A549 (cell line): ENCODE results near the gene RGS10. TPM values are rescaled to one million over a fixed set of nuclear protein-coding genes. Genes with fewer than 3 reads are reported as not detected.

Source experiments
- ATAC-seq, 2 experiments: fragments of 200-7000 bp in 1 of 2; fragments of >200 bp in 1 of 2; cut with Nextera tagmentation in 1 of 2; cut with Tn5 transposase in 1 of 2; 3 replicates each; pipeline versions ENCODE4 v1.8.0 to v1.9.1; 2018 to 2020; ENCODE audit warnings: mild to moderate bottlenecking in 1 of 2, moderate library complexity in 1 of 2
- CTCF ChIA-PET: fragments of 300-600 bp; sonication (Branson Sonifier 250); formaldehyde crosslinking; extraction: SDS; loops from one replicate; lab custom pipeline; 2021; ENCODE audit warnings: antibody characterized with exemption, inconsistent platforms; lab: Yijun Ruan, JAX
- POLR2A ChIA-PET: fragments of 350-600 bp; formaldehyde crosslinking; extraction: SDS; loops from one replicate; lab custom pipeline; 2021; ENCODE audit warnings: antibody characterized with exemption, inconsistent platforms; lab: Yijun Ruan, JAX
- DNase-seq, 2 experiments: peaks; one replicate each; pipeline versions ENCODE4 v3.0.0 to v3.0.0-alpha.2; 2011 to 2016; ENCODE audit warnings: low read depth in 1 of 2, low spot score in 1 of 2
- FAIRE-seq: peaks from 2 replicates; lab custom pipeline; 2011; peaks lifted over from hg19 to GRCh38; lab: Jason Lieb, UNC
- H3K27ac ChIP-seq, 2 experiments: fragments of >200 bp; sonication (Bioruptor Twin); formaldehyde crosslinking; 3 replicates each; pipeline ENCODE4 v1.5.1; 2016 to 2017
- H3K4me1 ChIP-seq: fragments of >200 bp; sonication (Bioruptor Twin); formaldehyde crosslinking; 3 replicates; pipeline ENCODE4 v1.6.1; 2016
- H3K4me2 ChIP-seq: fragments of >200 bp; sonication (Bioruptor Twin); formaldehyde crosslinking; 3 replicates; pipeline ENCODE4 v1.6.1; 2016
- H3K4me3 ChIP-seq: fragments of >200 bp; sonication (Bioruptor Twin); formaldehyde crosslinking; 3 replicates; pipeline ENCODE4 v1.5.1; 2016
- H3K9me3 ChIP-seq: fragments of >200 bp; sonication (Bioruptor Twin); formaldehyde crosslinking; 3 replicates; pipeline ENCODE4 v1.6.1; 2016
- ATOH8 ChIP-seq: fragments of 250-450 bp; sonication (Bioruptor Pico); IDR thresholded peaks from 2 replicates; pipeline ENCODE4 v1.5.0; 2020; ENCODE audit warnings: low read depth, mild to moderate bottlenecking, moderate library complexity
- CBX8 ChIP-seq: fragments of 200-600 bp; sonication (generic); IDR thresholded peaks from 2 replicates; pipeline ENCODE4 v1.6.1; 2016
- CEBPB ChIP-seq, 2 experiments: fragments of >200 bp in 1 of 2; sonication (Bioruptor Twin) in 1 of 2; formaldehyde crosslinking in 1 of 2; IDR thresholded peaks; 2 replicates each; pipeline ENCODE4 v1.6.1; 2012 to 2016
- CHD2 ChIP-seq: fragments of 150-350 bp; IDR thresholded peaks from 2 replicates; pipeline ENCODE4 v1.6.1; 2014; ENCODE audit warnings: low read length; ENCODE audit not compliant: partially characterized antibody
- CHD4 ChIP-seq: fragments of 200-600 bp; sonication (generic); IDR thresholded peaks from 2 replicates; pipeline ENCODE4 v1.6.1; 2016; ENCODE audit warnings: antibody characterized with exemption, mild to moderate bottlenecking, borderline replicate concordance
- E2F6 ChIP-seq: IDR thresholded peaks from 2 replicates; pipeline ENCODE4 v1.6.1; 2012; ENCODE audit warnings: low read depth, borderline replicate concordance
- EHMT2 ChIP-seq: fragments of 200-600 bp; sonication (generic); IDR thresholded peaks from 2 replicates; pipeline ENCODE4 v1.6.1; 2016; ENCODE audit warnings: antibody characterized with exemption, low read depth, mild to moderate bottlenecking, moderate library complexity
- ELK1 ChIP-seq: fragments of 150-350 bp; IDR thresholded peaks from 2 replicates; pipeline ENCODE4 v1.6.1; 2014; ENCODE audit warnings: low read depth, mild to moderate bottlenecking, low read length
- EP300 ChIP-seq, 2 experiments: fragments of >200 bp; sonication (Bioruptor Twin); formaldehyde crosslinking; IDR thresholded peaks; 2 replicates in 1 of 2; 3 replicates in 1 of 2; pipeline ENCODE4 v1.6.1; 2016 to 2017
- FOSL2 ChIP-seq, 2 experiments: fragments of 450-650 bp in 1 of 2; fragments of >200 bp in 1 of 2; sonication (Bioruptor Twin) in 1 of 2; formaldehyde crosslinking; IDR thresholded peaks; 2 replicates each; pipeline versions ENCODE4 v1.5.0 to v1.6.1; 2016 to 2020; ENCODE audit warnings: mild to moderate bottlenecking in 1 of 2, moderate library complexity in 1 of 2
- HDAC2 ChIP-seq: fragments of 200-600 bp; sonication (generic); IDR thresholded peaks from 2 replicates; pipeline ENCODE4 v1.6.1; 2016
- HMGXB4 ChIP-seq: fragments of 250-450 bp; sonication (Bioruptor Pico); IDR thresholded peaks from 2 replicates; pipeline ENCODE4 v1.5.0; 2021; ENCODE audit warnings: mild to moderate bottlenecking, moderate library complexity, borderline replicate concordance
- HOXB13 ChIP-seq: fragments of 250-450 bp; sonication (Bioruptor Pico); IDR thresholded peaks from 2 replicates; pipeline ENCODE4 v1.5.0; 2020; ENCODE audit warnings: low read depth, mild to moderate bottlenecking, moderate library complexity
- JUN ChIP-seq, 2 experiments: fragments of >200 bp; sonication (Bioruptor Twin); formaldehyde crosslinking; IDR thresholded peaks; 2 replicates in 1 of 2; 3 replicates in 1 of 2; pipeline ENCODE4 v1.6.1; 2016 to 2017
- JUNB ChIP-seq: fragments of >200 bp; sonication (Bioruptor Twin); formaldehyde crosslinking; IDR thresholded peaks from 2 replicates; pipeline ENCODE4 v1.6.1; 2016
- NFE2L2 ChIP-seq: fragments of 150-350 bp; conservative IDR thresholded peaks from 2 replicates; pipeline ENCODE4 v1.6.1; 2014; ENCODE audit warnings: low read length
- POLR2AphosphoS2 ChIP-seq: conservative IDR thresholded peaks from 2 replicates; pipeline ENCODE4 v1.6.1; 2012; ENCODE audit warnings: low read length, improper control_type of control experiment, inconsistent platforms
- RAD21 ChIP-seq, 2 experiments: fragments of >200 bp in 1 of 2; sonication (Bioruptor Twin) in 1 of 2; formaldehyde crosslinking in 1 of 2; IDR thresholded peaks in 1 of 2; conservative IDR thresholded peaks in 1 of 2; 2 replicates in 1 of 2; 3 replicates in 1 of 2; pipeline ENCODE4 v1.6.1; 2012 to 2018; ENCODE audit warnings: inconsistent platforms in 1 of 2
- RARB ChIP-seq: fragments of 250-450 bp; sonication (Bioruptor Pico); IDR thresholded peaks from 2 replicates; pipeline ENCODE4 v1.8.0; 2021; ENCODE audit warnings: mild to moderate bottlenecking, moderate library complexity
- SMC3 ChIP-seq: fragments of >200 bp; sonication (Bioruptor Twin); formaldehyde crosslinking; IDR thresholded peaks from 3 replicates; pipeline ENCODE4 v1.6.1; 2018; ENCODE audit warnings: inconsistent platforms
- USF2 ChIP-seq: fragments of 450-650 bp; IDR thresholded peaks from 2 replicates; pipeline ENCODE4 v1.6.1; 2014; ENCODE audit warnings: antibody characterized with exemption
- ZC3H11A ChIP-seq: fragments of 450-650 bp; IDR thresholded peaks from 2 replicates; pipeline ENCODE4 v1.6.1; 2014; ENCODE audit warnings: antibody characterized with exemption, mild to moderate bottlenecking
- ZFP36 ChIP-seq: fragments of 450-650 bp; IDR thresholded peaks from 2 replicates; pipeline ENCODE4 v1.6.1; 2014; ENCODE audit warnings: borderline replicate concordance; ENCODE audit not compliant: partially characterized antibody
- WGBS: methylation state at CpG from one replicate; pipeline ENCODE4 v1.1.6; 2017; ENCODE audit errors: missing lambda C conversion rate; 5-methylcytosine and 5-hydroxymethylcytosine counted together
- polyA plus RNA-seq, 4 experiments: library from polyadenylated mRNA; depleted of rRNA in 3 of 4; stranded (reverse); fragments of >200 nt; fragmentation: RNase III in 1 of 4; extraction: RNeasy Plus Mini Kit Qiagen cat#74134 plus additional on column Dnase treatment in 1 of 4; gene quantifications; 2 replicates in 3 of 4; 3 replicates in 1 of 4; pipeline ENCODE4 v1.2.3, GENCODE V29; 2011 to 2017

RGS10 gene
- polyA plus RNA-seq, 2 of the 4 experiments (the other 2 are of a cell fraction) = 39.7 to 46.4 TPM

- 86% methylated on average over 12 of the region's 12 CpGs for WGBS
- no peak overlapping the region for H3K27ac ChIP-seq
- H3K4me1 ChIP-seq = no peaks in the 10 kb centered on the region
- no peak overlapping the region for H3K4me2 ChIP-seq
- no peaks in the 10 kb centered on the region for H3K9me3 ChIP-seq
- CTCF ChIA-PET = no interaction called here
- ATAC-seq (no peak), DNase-seq (no peak), FAIRE-seq (no peak)
- no peak for TF ChIP-seq SMC3
- no peak for TF ChIP-seq HDAC2
- TF ChIP-seq RAD21 (conservative IDR thresholded peaks at IDR 0.05 in 1 of 2, IDR thresholded peaks at IDR 0.05 in 1 of 2) = no peak
- no peak for TF ChIP-seq CHD2
- no peak for TF ChIP-seq FOSL2 (IDR thresholded peaks at IDR 0.05)
- TF ChIP-seq FOSL2 (CRISPR knock-in tag; IDR thresholded peaks at IDR 0.05) = no peak
- TF ChIP-seq USF2 = no peak
- no peak for TF ChIP-seq ZFP36
- no peak for TF ChIP-seq HMGXB4 (CRISPR knock-in tag)
- no peak for TF ChIP-seq RARB (CRISPR knock-in tag)
- H3K4me3 ChIP-seq = no peak overlapping the region
- POLR2A ChIA-PET = no interaction called here
Observed at GRCh38 chr10:119502209-119502608, 40.3 kb downstream of the RGS10 start.

GRCh38 chr10:119501690-119502089 lies 40.8 kb downstream of the RGS10 start:
- H3K4me2 ChIP-seq = no peak overlapping the region
- TF ChIP-seq CHD4 (no peak), USF2 (no peak), HOXB13 (CRISPR knock-in tag) (no peak), EP300 (IDR thresholded peaks at IDR 0.05) (no peak), CBX8 (no peak), JUNB (no peak), EHMT2 (no peak), NFE2L2 (no peak), ELK1 (no peak), ZC3H11A (no peak), CEBPB (IDR thresholded peaks at IDR 0.05) (no peak), ATOH8 (CRISPR knock-in tag) (no peak), JUN (IDR thresholded peaks at IDR 0.05) (no peak), POLR2AphosphoS2 (no peak), E2F6 (no peak)
- H3K27ac ChIP-seq = no peak overlapping the region
- ChIA-PET CTCF (no interaction called here), POLR2A (no interaction called here)
- H3K9me3 ChIP-seq = no peaks in the 10 kb centered on the region
- DNase-seq (no peak), ATAC-seq (no peak), FAIRE-seq (no peak)
- H3K4me1 ChIP-seq = no peaks in the 10 kb centered on the region
- H3K4me3 ChIP-seq = no peak overlapping the region
- 87% methylated on average over 2 of the region's 2 CpGs for WGBS
